Endothelial cell of hepatic sinusoid (primary cell): Measurements from ENCODE around the gene FAM193A.

Source experiments
- in situ Hi-C: cut with HindIII; loops from 2 replicates; pipeline ENCODE4 v1.10.0; 2017; ENCODE audit warnings: low sequenced_read_pairs

The FAM193A gene

GRCh38 chr4:2686379-2687265, 150.2 kb downstream of the FAM193A start:
- in situ Hi-C loops: no loop called here

GRCh38 chr4:2688281-2688680, 151.8 kb downstream of the FAM193A start:
- in situ Hi-C loops: no loop called here

- in situ Hi-C loops: no loop called here
These were observed 152.2 kb downstream of the FAM193A start for GRCh38 chr4:2688697-2689096.

- in situ Hi-C loops: no loop called here
These were observed 152.7 kb downstream of the FAM193A start for GRCh38 chr4:2689114-2689513.

GRCh38 chr4:2689825-2690700, 153.6 kb downstream of the FAM193A start:
- in situ Hi-C loops: no loop called here

GRCh38 chr4:2691313-2691712, 154.9 kb downstream of the FAM193A start:
- in situ Hi-C loops: no loop called here

- in situ Hi-C loops: no loop called here
These were observed 155.5 kb downstream of the FAM193A start for GRCh38 chr4:2691952-2692435.

- in situ Hi-C loops: no loop called here
These were observed 158.2 kb downstream of the FAM193A start for GRCh38 chr4:2694691-2695090.

GRCh38 chr4:2695346-2696060, 159.1 kb downstream of the FAM193A start:
- in situ Hi-C loops: no loop called here

- in situ Hi-C loops: no loop called here
These were observed 160.0 kb downstream of the FAM193A start for GRCh38 chr4:2696423-2696822.

GRCh38 chr4:2697995-2698414, 161.6 kb downstream of the FAM193A start:
- in situ Hi-C loops: no loop called here

- in situ Hi-C loops: no loop called here
These were observed 162.1 kb downstream of the FAM193A start for GRCh38 chr4:2698504-2698903.

GRCh38 chr4:2698951-2699505, 162.6 kb downstream of the FAM193A start:
- in situ Hi-C loops: no loop called here

- in situ Hi-C loops: no loop called here
These were observed 163.1 kb downstream of the FAM193A start for GRCh38 chr4:2699534-2699933.

GRCh38 chr4:2700031-2700430, 163.6 kb downstream of the FAM193A start:
- in situ Hi-C loops: no loop called here

GRCh38 chr4:2702361-2702760, 165.9 kb downstream of the FAM193A start:
- in situ Hi-C loops: no loop called here

GRCh38 chr4:2702770-2703169, 166.3 kb downstream of the FAM193A start:
- in situ Hi-C loops: no loop called here

- in situ Hi-C loops: no loop called here
These were observed 175.9 kb downstream of the FAM193A start for GRCh38 chr4:2712261-2712842.

GRCh38 chr4:2713337-2713736, 176.9 kb downstream of the FAM193A start:
- in situ Hi-C loops: no loop called here

GRCh38 chr4:2714061-2714770, 177.8 kb downstream of the FAM193A start:
- in situ Hi-C loops: no loop called here
